Activated CD8-positive, alpha-beta T cell treated with anti-CD3 and anti-CD28 coated beads, Interleukin-2, amount 10 ng/mL, durations not matched to agents 7 days and 5 days (primary cell): ENCODE data around the gene PREB. TPM values are rescaled to one million over a fixed set of nuclear protein-coding genes. Genes with fewer than 3 reads are reported as not detected.

Experiments used
- ATAC-seq: fragments of 150-1000 bp; cut with Tn5 transposase; one replicate; pipeline ENCODE4 v1.10.0; 2021; ENCODE audit warnings: moderate library complexity
- CTCF ChIA-PET: fragments of 350-600 bp; sonication (Branson Sonifier 250); formaldehyde crosslinking; loops from one replicate; lab custom pipeline; 2021; ENCODE audit warnings: antibody characterized with exemption; lab: Charles Lee
- POLR2A ChIA-PET: fragments of 350-600 bp; sonication (Branson Sonifier 250); formaldehyde crosslinking; loops from one replicate; lab custom pipeline; 2021; ENCODE audit warnings: antibody characterized with exemption; lab: Charles Lee
- DNase-seq: peaks from one replicate; pipeline ENCODE4 v3.0.0-alpha.2; 2020
- H3K27ac Mint-ChIP-seq: one replicate; pipeline ENCODE4 v1.8.0; 2021; ENCODE audit warnings: mild to moderate bottlenecking, mixed read lengths
- H3K27me3 Mint-ChIP-seq: one replicate; pipeline ENCODE4 v1.8.0; 2021; ENCODE audit warnings: low read depth, mixed read lengths
- H3K36me3 Mint-ChIP-seq: one replicate; pipeline ENCODE4 v1.8.0; 2021; ENCODE audit warnings: low read depth, mixed read lengths
- H3K4me1 Mint-ChIP-seq: one replicate; pipeline ENCODE4 v1.8.0; 2021; ENCODE audit warnings: low read depth, mixed read lengths
- H3K4me3 Mint-ChIP-seq: one replicate; pipeline ENCODE4 v1.8.0; 2021; ENCODE audit warnings: mild to moderate bottlenecking, mixed read lengths
- H3K9me3 Mint-ChIP-seq: one replicate; pipeline ENCODE4 v1.8.0; 2022; ENCODE audit warnings: mixed read lengths; ENCODE audit not compliant: insufficient read depth
- total RNA-seq, 2 experiments: library from RNA; stranded (reverse); gene quantifications; one replicate each; pipeline ENCODE4 v1.2.3, GENCODE V29; 2021

The PREB gene
- total RNA-seq, 2 experiments from 2014 or later = 66.5 to 72.1 TPM

DNA sequence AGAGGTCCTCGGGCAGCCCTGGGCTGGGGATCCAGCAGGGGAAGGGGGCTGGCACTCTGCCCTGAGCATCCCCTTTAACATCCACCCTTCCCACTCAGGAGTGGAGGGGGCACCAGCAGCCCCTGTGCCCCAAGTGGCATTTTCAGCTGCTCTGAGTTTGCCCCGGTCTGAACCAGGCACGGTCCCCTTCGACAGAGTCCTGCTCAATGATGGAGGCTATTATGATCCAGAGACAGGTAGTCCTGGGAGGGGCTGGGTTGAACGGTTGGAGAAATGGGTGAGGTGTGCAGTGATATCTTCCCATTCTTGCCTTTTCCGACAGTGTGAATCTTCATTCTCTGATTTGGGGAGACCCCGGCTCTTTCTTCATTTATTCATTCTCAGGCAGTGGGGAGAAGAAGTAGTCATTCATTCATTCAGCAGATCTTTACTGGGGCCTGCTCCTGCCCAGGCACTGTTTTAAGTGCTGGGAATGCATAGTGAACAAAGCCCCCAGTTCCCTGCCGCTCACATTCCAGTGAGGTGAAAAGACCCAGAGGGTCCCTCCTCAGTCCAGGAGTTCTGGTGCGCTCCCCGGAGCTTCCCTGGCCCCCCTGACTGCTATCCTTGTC, 49.3 kb downstream of the PREB start:
- ChIA-PET CTCF (interaction anchor here (0.9 to 1.7 kb wide), 5 partner anchors 14 to 123 kb away, joined by 3 to 8 read pairs (median 6); partner anchors contain the start of genes AGBL5 and OST4), POLR2A (interaction anchor here (0.7 to 1.9 kb wide), 6 partner anchors 11 to 375 kb away, joined by 3 to 12 read pairs (median 5); partner anchors contain the start of genes OST4, PREB and SNX17)
- Mint-ChIP-seq H3K27me3 (no peaks in the 10 kb centered on the region), H3K27ac (peak overlapping the region; percentile 84), H3K9me3 (no peaks in the 10 kb centered on the region), H3K36me3 (no peaks in the 10 kb centered on the region), H3K4me3 (peak overlapping the region; percentile 80), H3K4me1 (peaks cover 67% of the 10 kb centered on the region)
- ATAC-seq (no peak), DNase-seq (no peak)

DNA sequence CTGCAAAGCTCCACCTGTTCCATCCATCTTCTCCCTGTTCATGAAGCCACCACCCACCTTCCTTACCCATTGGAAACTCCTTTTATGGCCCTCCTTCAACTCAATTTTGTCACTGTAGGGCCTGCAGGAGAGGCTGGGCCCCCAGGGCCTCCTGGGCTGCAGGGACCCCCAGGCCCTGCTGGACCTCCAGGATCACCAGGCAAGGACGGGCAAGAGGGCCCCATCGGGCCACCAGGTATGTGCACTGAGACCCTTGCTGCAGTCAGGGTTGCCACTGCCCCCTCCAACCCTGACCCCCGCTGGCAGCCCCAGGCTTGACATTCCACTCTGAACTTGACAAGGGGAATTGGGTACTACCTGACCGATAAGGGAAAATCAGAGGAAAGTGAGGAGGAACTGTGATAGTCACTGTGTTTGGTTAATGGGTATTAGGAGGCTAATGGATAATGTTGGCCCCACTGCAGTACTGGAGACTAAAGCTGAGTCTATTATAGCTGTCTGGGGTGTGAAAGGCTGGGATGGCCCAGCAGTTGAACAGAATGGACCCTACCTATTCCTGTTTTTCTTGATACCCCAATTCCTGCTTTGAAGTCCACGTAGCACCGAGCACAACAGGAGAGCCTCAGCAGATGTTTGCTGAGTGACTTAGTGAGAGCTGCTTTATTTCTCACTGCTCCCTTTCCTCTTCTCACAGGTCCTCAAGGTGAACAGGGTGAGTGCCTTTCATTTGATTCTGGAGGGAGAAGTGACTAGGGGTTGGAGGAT, 50.0 kb downstream of the PREB start:
- Mint-ChIP-seq H3K36me3 (no peaks in the 10 kb centered on the region), H3K27ac (peak overlapping the region; percentile 61), H3K9me3 (no peaks in the 10 kb centered on the region), H3K4me1 (peaks cover 65% of the 10 kb centered on the region), H3K27me3 (no peaks in the 10 kb centered on the region), H3K4me3 (peak overlapping the region; percentile 80)
- ChIA-PET POLR2A (interaction anchor here (1.0 to 1.7 kb wide), 3 partner anchors 13 to 128 kb away, joined by 3 to 12 read pairs (median 4); partner anchors contain the start of genes ATRAID, OST4 and SLC5A6), CTCF (interaction anchor here (1.2 to 1.7 kb wide), 4 partner anchors 13 to 122 kb away, joined by 5 to 8 read pairs (median 6); partner anchors contain the start of genes AGBL5 and OST4)
- no peak for DNase-seq
- no peak for ATAC-seq

DNA sequence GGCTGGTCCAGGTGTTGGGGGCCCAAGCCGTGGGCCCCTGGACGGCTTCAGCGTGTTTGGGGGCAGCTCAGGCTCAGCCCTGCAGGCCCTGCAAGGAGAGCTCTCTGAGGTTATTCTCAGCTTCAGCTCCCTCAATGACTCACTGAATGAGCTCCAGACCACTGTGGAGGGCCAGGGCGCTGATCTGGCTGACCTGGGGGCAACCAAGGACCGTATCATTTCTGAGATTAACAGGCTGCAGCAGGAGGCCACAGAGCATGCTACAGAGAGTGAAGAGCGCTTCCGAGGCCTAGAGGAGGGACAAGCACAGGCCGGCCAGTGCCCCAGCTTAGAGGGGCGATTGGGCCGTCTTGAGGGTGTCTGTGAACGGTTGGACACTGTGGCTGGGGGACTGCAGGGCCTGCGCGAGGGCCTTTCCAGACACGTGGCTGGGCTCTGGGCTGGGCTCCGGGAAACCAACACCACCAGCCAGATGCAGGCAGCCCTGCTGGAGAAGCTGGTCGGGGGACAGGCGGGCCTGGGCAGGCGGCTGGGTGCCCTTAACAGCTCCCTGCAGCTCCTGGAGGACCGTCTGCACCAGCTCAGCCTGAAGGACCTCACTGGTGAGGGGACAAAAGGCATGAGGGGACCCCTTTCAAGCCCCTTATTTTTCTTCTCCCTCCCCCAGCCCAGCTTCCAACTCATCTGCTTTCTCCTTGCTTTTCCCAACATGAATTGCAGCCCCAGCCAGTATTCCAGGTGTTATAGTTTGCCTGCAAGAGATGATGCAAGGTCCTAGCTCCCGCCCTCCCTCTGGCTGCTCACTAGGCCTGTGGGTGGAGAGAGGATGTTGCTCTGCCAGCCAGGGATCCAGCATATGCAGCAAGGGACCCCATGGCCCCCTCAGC, 50.8 kb downstream of the PREB start:
- Mint-ChIP-seq H3K36me3 (no peaks in the 10 kb centered on the region), H3K4me1 (peaks cover 58% of the 10 kb centered on the region), H3K27me3 (no peaks in the 10 kb centered on the region), H3K4me3 (no peak overlapping the region), H3K27ac (peak overlapping the region; percentile 43), H3K9me3 (no peaks in the 10 kb centered on the region)
- POLR2A ChIA-PET = interaction anchor here (0.9 to 4.5 kb wide), 5 partner anchors 11 to 128 kb away, joined by 3 to 34 read pairs (median 4); partner anchors contain the start of genes ATRAID, OST4 and SLC5A6
- ATAC-seq = no peak
- CTCF ChIA-PET = interaction anchor here (1.1 to 3.4 kb wide), 4 partner anchors 12 to 122 kb away, joined by 3 to 28 read pairs (median 6); partner anchors contain the start of genes AGBL5 and OST4
- DNase-seq = no peak

DNA sequence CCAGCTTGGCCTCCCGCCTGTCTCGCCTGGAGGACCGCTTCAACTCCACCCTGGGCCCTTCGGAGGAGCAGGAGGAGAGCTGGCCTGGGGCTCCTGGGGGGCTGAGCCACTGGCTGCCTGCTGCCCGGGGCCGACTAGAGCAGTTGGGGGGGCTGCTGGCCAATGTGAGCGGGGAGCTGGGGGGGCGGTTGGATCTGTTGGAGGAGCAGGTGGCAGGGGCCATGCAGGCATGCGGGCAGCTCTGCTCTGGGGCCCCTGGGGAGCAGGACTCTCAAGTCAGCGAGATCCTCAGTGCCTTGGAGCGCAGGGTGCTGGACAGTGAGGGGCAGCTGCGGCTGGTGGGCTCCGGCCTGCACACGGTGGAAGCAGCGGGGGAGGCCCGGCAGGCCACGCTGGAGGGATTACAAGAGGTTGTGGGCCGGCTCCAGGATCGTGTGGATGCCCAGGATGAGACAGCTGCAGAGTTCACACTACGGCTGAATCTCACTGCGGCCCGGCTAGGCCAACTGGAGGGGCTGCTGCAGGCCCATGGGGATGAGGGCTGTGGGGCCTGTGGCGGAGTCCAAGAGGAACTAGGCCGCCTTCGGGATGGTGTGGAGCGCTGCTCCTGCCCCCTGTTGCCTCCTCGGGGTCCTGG, 51.5 kb downstream of the PREB start:
- DNase-seq = no peak
- CTCF ChIA-PET = interaction anchor here (1.1 to 3.4 kb wide), 2 partner anchors 11 to 51 kb away, joined by 3 to 28 read pairs; partner anchors contain the start of gene OST4
- Mint-ChIP-seq H3K36me3 (no peaks in the 10 kb centered on the region), H3K4me3 (no peak overlapping the region), H3K9me3 (no peaks in the 10 kb centered on the region), H3K4me1 (peaks cover 54% of the 10 kb centered on the region), H3K27me3 (no peaks in the 10 kb centered on the region), H3K27ac (peak overlapping the region; percentile 67)
- no peak for ATAC-seq
- POLR2A ChIA-PET = interaction anchor here (0.8 to 4.5 kb wide), 5 partner anchors 11 to 129 kb away, joined by 3 to 34 read pairs (median 4); partner anchors contain the start of genes ATRAID, OST4 and SLC5A6

DNA sequence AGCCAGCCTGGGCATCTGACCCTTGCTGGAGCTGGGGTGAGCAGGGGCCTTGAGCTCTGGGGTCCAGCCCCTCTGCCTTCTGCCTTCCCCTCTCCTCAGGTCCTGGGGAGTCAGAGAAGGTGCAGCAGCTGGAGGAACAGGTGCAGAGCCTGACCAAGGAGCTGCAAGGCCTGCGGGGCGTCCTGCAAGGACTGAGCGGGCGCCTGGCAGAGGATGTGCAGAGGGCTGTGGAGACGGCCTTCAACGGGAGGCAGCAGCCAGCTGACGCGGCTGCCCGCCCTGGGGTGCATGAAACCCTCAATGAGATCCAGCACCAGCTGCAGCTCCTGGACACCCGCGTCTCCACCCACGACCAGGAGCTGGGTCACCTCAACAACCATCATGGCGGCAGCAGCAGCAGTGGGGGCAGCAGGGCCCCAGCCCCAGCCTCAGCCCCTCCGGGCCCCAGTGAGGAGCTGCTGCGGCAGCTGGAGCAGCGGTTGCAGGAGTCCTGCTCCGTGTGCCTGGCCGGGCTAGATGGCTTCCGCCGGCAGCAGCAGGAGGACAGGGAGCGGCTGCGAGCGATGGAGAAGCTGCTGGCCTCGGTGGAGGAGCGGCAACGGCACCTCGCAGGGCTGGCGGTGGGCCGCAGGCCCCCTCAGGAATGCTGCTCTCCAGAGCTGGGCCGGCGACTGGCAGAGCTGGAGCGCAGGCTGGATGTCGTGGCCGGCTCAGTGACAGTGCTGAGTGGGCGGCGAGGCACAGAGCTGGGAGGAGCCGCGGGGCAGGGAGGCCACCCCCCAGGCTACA, 52.3 kb downstream of the PREB start:
- ChIA-PET CTCF (interaction anchor here (0.7 to 3.4 kb wide), 6 partner anchors 10 to 952 kb away, joined by 3 to 28 read pairs (median 4); partner anchors contain the start of genes AGBL5 and OST4), POLR2A (interaction anchor here (0.8 to 4.5 kb wide), 7 partner anchors 10 to 130 kb away, joined by 3 to 34 read pairs (median 3); partner anchors contain the start of genes AGBL5, ATRAID, OST4 and SLC5A6)
- Mint-ChIP-seq H3K36me3 (no peaks in the 10 kb centered on the region), H3K4me1 (peaks cover 53% of the 10 kb centered on the region), H3K27ac (peak overlapping the region; percentile 98), H3K27me3 (no peaks in the 10 kb centered on the region), H3K4me3 (peak overlapping the region; percentile 72), H3K9me3 (no peaks in the 10 kb centered on the region)
- no peak for DNase-seq
- no peak for ATAC-seq

Other genes starting within 250 kb of the PREB start
- under 1 TPM; 0.52 to 0.95 TPM for gene MAPRE3, start 164.0 kb downstream of the PREB start, total RNA-seq
- 10 to 100 TPM; 73.7 to 75.6 TPM for gene TMEM214, start 101.7 kb downstream of the PREB start, total RNA-seq
- 10 to 100 TPM; 13.9 to 14.8 TPM for gene AGBL5, start 83.0 kb downstream of the PREB start, total RNA-seq
- 100 to 1,000 TPM; 334 to 346 TPM for gene OST4, start 63.0 kb downstream of the PREB start, total RNA-seq
- 1 to 10 TPM; 1.1 to 1.4 TPM for gene EMILIN1, start 56.0 kb downstream of the PREB start, total RNA-seq
- 10 to 100 TPM; 12.1 to 12.4 TPM for gene KHK, start 47.9 kb downstream of the PREB start, total RNA-seq
- under 1 TPM; 0.61 to 0.94 TPM for gene CGREF1, start 15.5 kb downstream of the PREB start, total RNA-seq
- under 1 TPM; 0.23 to 0.45 TPM for gene ABHD1, start 10.8 kb downstream of the PREB start, total RNA-seq
- gene PRR30, start 4.8 kb upstream of the PREB start, total RNA-seq = not detected
- gene TCF23, start 14.4 kb upstream of the PREB start, total RNA-seq = not detected
- gene ATRAID, start 77.4 kb upstream of the PREB start, total RNA-seq = 10 to 100 TPM; 60.2 to 64.7 TPM
- gene SLC5A6, start 77.6 kb upstream of the PREB start, total RNA-seq = 10 to 100 TPM; 41.5 to 47.4 TPM
- 10 to 100 TPM; 83.7 to 85.1 TPM for gene CAD, start 82.7 kb upstream of the PREB start, total RNA-seq
- gene SLC30A3, start 128.4 kb upstream of the PREB start, total RNA-seq = not detected
- gene DNAJC5G, start 140.8 kb upstream of the PREB start, total RNA-seq = not detected
- gene TRIM54, start 147.8 kb upstream of the PREB start, total RNA-seq = under 1 TPM; 0.26 to 0.31 TPM
- gene UCN, start 173.8 kb upstream of the PREB start, total RNA-seq = 1 to 10 TPM; 2.2 to 2.6 TPM
- 10 to 100 TPM; 78.0 to 80.5 TPM for gene MPV17, start 188.5 kb upstream of the PREB start, total RNA-seq
- gene GTF3C2, start 222.1 kb upstream of the PREB start, total RNA-seq = 10 to 100 TPM; 60.9 to 62.6 TPM
- 10 to 100 TPM; 34.5 to 37.0 TPM for gene EIF2B4, start 235.7 kb upstream of the PREB start, total RNA-seq
- 100 to 1,000 TPM; 119 to 120 TPM for gene SNX17, start 236.0 kb upstream of the PREB start, total RNA-seq
- 10 to 100 TPM; 11.8 to 13.3 TPM for gene ZNF513, start 246.1 kb upstream of the PREB start, total RNA-seq